BJ (cell line): ENCODE measurements around the gene ATRN. TPM values are rescaled to one million over a fixed set of nuclear protein-coding genes. Genes with fewer than 3 reads are reported as not detected.

ENCODE experiments used
- CTCF ChIA-PET: fragments of 350-600 bp; formaldehyde crosslinking; extraction: SDS; loops from one replicate; lab custom pipeline; 2021; ENCODE audit warnings: antibody characterized with exemption, inconsistent platforms; lab: Yijun Ruan, JAX
- POLR2A ChIA-PET: fragments of 300-600 bp; sonication (Branson Sonifier 250); formaldehyde crosslinking; extraction: SDS; loops from one replicate; lab custom pipeline; 2021; ENCODE audit warnings: antibody characterized with exemption; lab: Charles Lee
- DNase-seq: peaks from one replicate; pipeline ENCODE4 v3.0.0-alpha.2; 2011; ENCODE audit warnings: low read depth
- H3K27me3 ChIP-seq: 2 replicates; pipeline ENCODE4 v1.6.0; 2011; ENCODE audit warnings: low read length; ENCODE audit not compliant: control insufficient read depth, insufficient read depth
- H3K36me3 ChIP-seq: 2 replicates; pipeline ENCODE4 v1.5.1; 2011; ENCODE audit warnings: low read length; ENCODE audit not compliant: control insufficient read depth, insufficient read depth
- H3K4me3 ChIP-seq: 2 replicates; pipeline ENCODE4 v1.5.1; 2011; ENCODE audit warnings: low read depth, mild to moderate bottlenecking, control low read depth, low read length
- CTCF ChIP-seq: IDR thresholded peaks from 2 replicates; pipeline ENCODE4 v1.5.1; 2011; ENCODE audit warnings: low read depth, mild to moderate bottlenecking, control low read depth, inconsistent platforms, low read length, moderate library complexity; ENCODE audit not compliant: insufficient read depth
- polyA plus RNA-seq: library from polyadenylated mRNA; depleted of rRNA; stranded (reverse); fragments of >200 nt; gene quantifications from 2 replicates; pipeline ENCODE4 v1.2.3, GENCODE V29; 2011

ATRN gene
- polyA plus RNA-seq, 1 experiment = 55.7 TPM

- H3K36me3 ChIP-seq = no peaks in the 10 kb centered on the region
- TF ChIP-seq CTCF = no peak
- no peak for DNase-seq
- POLR2A ChIA-PET = no interaction called here
- no peaks in the 10 kb centered on the region for H3K27me3 ChIP-seq
- H3K4me3 ChIP-seq = no peak overlapping the region
- CTCF ChIA-PET = no interaction called here
Observed at GRCh38 chr20:3479759-3480615, 9.2 kb downstream of the ATRN start.

- no peak for DNase-seq
- TF ChIP-seq CTCF = no peak
- no peaks in the 10 kb centered on the region for H3K36me3 ChIP-seq
- no peak overlapping the region for H3K4me3 ChIP-seq
- ChIA-PET POLR2A (no interaction called here), CTCF (no interaction called here)
- no peaks in the 10 kb centered on the region for H3K27me3 ChIP-seq
Observed at GRCh38 chr20:3483309-3483708, 12.5 kb downstream of the ATRN start.

GRCh38 chr20:3483784-3484183 lies 13.0 kb downstream of the ATRN start:
- Histone ChIP-seq H3K27me3 (no peaks in the 10 kb centered on the region), H3K36me3 (no peaks in the 10 kb centered on the region), H3K4me3 (no peak overlapping the region)
- ChIA-PET CTCF (no interaction called here), POLR2A (no interaction called here)
- no peak for DNase-seq
- TF ChIP-seq CTCF = no peak

GRCh38 chr20:3485913-3486312 lies 15.1 kb downstream of the ATRN start:
- POLR2A ChIA-PET = no interaction called here
- Histone ChIP-seq H3K36me3 (no peaks in the 10 kb centered on the region), H3K4me3 (no peak overlapping the region), H3K27me3 (no peaks in the 10 kb centered on the region)
- DNase-seq = no peak
- no peak for TF ChIP-seq CTCF
- CTCF ChIA-PET = interaction anchor here (1.4 kb wide), 1 partner anchor 77 kb away, joined by 4 read pairs; no protein-coding TSS in a partner anchor

GRCh38 chr20:3486850-3487249 lies 16.0 kb downstream of the ATRN start:
- TF ChIP-seq CTCF = no peak
- Histone ChIP-seq H3K36me3 (no peaks in the 10 kb centered on the region), H3K4me3 (no peak overlapping the region), H3K27me3 (no peaks in the 10 kb centered on the region)
- CTCF ChIA-PET = no interaction called here
- no peak for DNase-seq
- POLR2A ChIA-PET = no interaction called here
